Stimulated activated naive CD8-positive, alpha-beta T cell treated with anti-CD3 and anti-CD28 coated beads, Interleukin-15, amount 100 ng/mL, for 72 hours (primary cell): ENCODE data around the gene KRT72.
A peak's percentile ranks its signal among the peaks of the same experiment; 100 is the strongest.

Experiments
- ATAC-seq: fragments of 150-1000 bp; cut with Tn5 transposase; 2 replicates; pipeline ENCODE4 v1.10.0; 2021; ENCODE audit warnings: mild to moderate bottlenecking, moderate library complexity
- DNase-seq, 2 donors: peaks; one replicate each; pipeline ENCODE4 v3.0.0; 2021 to 2022
- H3K27ac Mint-ChIP-seq, 2 donors: one replicate each; pipeline ENCODE4 v1.8.0; 2022; ENCODE audit warnings: mild to moderate bottlenecking in 2 of 2, mixed read lengths in 2 of 2, moderate library complexity in 2 of 2
- H3K27me3 Mint-ChIP-seq: one replicate; pipeline ENCODE4 v1.8.0; 2022; ENCODE audit warnings: mixed read lengths
- H3K4me1 Mint-ChIP-seq: one replicate; pipeline ENCODE4 v1.8.0; 2022; ENCODE audit warnings: mild to moderate bottlenecking, mixed read lengths
- H3K4me3 Mint-ChIP-seq, 2 donors: one replicate each; pipeline ENCODE4 v1.8.0; 2022; ENCODE audit warnings: mild to moderate bottlenecking in 2 of 2, mixed read lengths in 2 of 2, moderate library complexity in 1 of 2
- H3K9me3 Mint-ChIP-seq, 2 donors: one replicate each; pipeline ENCODE4 v1.8.0; 2022; ENCODE audit warnings: mixed read lengths in 2 of 2

Gene KRT72

DNA sequence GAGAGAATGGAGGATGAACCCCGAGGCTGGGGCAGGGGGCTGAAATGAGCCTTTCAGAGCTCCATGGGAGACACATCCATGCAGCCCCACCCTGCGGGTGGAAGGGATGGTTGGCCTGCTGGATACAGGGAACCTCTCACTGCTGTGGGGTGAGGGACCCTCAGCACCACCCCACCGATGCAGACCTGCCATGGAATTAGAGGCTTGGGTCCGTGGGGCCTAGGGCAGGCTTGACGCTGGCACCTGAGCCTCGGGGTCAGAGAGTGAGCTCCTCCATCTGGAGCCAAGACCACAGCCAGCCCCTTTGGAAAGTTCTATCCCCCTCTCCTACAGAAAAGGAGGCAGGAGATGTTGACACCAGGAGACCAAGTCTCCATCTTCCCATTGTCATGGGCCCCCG is 20.2 kb downstream of the KRT72 start:
- ATAC-seq: no peak
- no peaks in the 10 kb centered on the region for H3K27me3 Mint-ChIP-seq

DNA sequence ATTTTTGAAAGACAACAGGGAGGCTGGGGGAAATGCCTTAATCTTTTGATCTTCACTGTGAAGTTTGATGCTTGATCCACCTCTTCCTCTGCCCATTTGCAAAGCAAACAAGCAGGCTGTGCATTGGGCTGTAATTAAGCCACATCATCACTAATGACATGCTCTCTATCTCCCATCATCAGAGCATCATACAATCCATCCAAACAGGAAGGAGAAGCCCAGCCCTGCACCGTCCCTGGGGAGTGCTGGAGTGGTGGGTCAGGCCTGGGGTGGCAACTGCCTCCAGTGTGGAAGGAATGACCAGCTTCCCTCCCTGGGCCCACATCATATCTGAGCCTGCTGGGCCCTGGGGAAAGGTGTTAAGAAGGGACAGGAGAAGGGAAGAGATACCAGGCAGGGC is 20.8 kb downstream of the KRT72 start:
- Mint-ChIP-seq H3K4me1 (peaks cover 19% of the 10 kb centered on the region), H3K9me3 (no peaks in the 10 kb centered on the region), H3K27ac (peak overlapping the region in 1 of 2 donors; percentile 49), H3K27me3 (no peaks in the 10 kb centered on the region), H3K4me3 (no peak overlapping the region)
- DNase-seq: no peak
- no peak for ATAC-seq

More for the DNA sequence above, 20.2 kb downstream of the KRT72 start:
- DNase-seq: no peak
- Mint-ChIP-seq H3K27ac (no peak overlapping the region), H3K9me3 (no peaks in the 10 kb centered on the region), H3K4me3 (no peak overlapping the region), H3K4me1 (peaks cover 23% of the 10 kb centered on the region)

- DNase-seq (no peak), ATAC-seq (no peak)
- Mint-ChIP-seq H3K27me3 (no peaks in the 10 kb centered on the region), H3K4me1 (peaks cover 14% of the 10 kb centered on the region), H3K4me3 (no peak overlapping the region), H3K9me3 (no peaks in the 10 kb centered on the region), H3K27ac (peak overlapping the region in 1 of 2 donors; percentile 87)
Observed at GRCh38 chr12:52579468-52580465, 21.5 kb downstream of the KRT72 start.

DNA sequence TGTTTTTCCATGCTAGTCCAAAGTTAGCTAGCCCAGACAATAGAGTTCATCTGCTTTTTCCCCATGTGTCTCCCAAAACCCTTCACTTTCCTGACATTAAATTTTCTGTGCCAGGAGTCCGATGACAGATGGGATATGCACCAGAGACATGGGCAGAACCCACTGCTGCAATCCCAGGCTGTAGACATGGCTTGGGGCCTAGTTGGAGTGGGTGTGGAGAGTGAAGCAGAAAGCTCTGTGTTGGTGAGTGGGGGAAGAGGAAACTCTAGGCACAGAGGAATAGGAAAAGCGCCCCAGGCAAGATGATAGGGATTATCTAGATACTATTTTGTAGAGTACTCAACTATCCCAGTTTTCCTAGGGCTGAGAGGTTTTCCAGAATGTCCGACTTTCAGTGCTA is 22.8 kb downstream of the KRT72 start:
- ATAC-seq (no peak), DNase-seq (no peak)
- Mint-ChIP-seq H3K27me3 (no peaks in the 10 kb centered on the region), H3K4me1 (peaks cover 14% of the 10 kb centered on the region), H3K27ac (no peak overlapping the region), H3K9me3 (no peaks in the 10 kb centered on the region), H3K4me3 (no peak overlapping the region)

DNA sequence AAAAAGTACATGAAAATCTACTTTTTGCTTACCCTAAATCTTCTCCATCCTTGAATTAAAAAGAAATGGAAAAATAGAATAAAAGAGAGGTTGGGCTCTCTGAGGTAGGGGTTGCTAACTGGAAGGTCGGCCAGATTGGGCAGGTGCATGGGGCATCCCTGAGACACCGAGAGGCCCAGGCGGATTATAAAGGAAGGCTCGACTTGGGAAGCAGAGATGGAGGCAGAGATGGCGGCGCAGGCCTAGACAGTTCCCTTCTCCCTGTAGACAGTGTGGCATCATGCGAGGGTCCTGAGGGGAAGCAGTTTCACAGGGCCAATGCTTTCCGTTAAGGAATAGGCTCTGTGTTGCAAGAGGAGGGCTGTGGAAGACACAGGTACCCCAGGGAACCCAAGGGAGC is 23.9 kb downstream of the KRT72 start:
- H3K27ac Mint-ChIP-seq: no peak overlapping the region
- no peaks in the 10 kb centered on the region for H3K27me3 Mint-ChIP-seq
- H3K9me3 Mint-ChIP-seq: no peaks in the 10 kb centered on the region
- no peak for ATAC-seq
- H3K4me3 Mint-ChIP-seq: no peak overlapping the region
- DNase-seq: no peak
- H3K4me1 Mint-ChIP-seq: peaks cover 6% of the 10 kb centered on the region

- H3K4me1 Mint-ChIP-seq: peaks cover 6% of the 10 kb centered on the region
- DNase-seq: no peak
- H3K4me3 Mint-ChIP-seq: no peak overlapping the region
- H3K27me3 Mint-ChIP-seq: no peaks in the 10 kb centered on the region
- ATAC-seq: no peak
- no peak overlapping the region for H3K27ac Mint-ChIP-seq
- no peaks in the 10 kb centered on the region for H3K9me3 Mint-ChIP-seq
Observed at GRCh38 chr12:52575948-52576347, 25.3 kb downstream of the KRT72 start.

- no peak overlapping the region for H3K27ac Mint-ChIP-seq
- DNase-seq (no peak), ATAC-seq (no peak)
- no peak overlapping the region for H3K4me3 Mint-ChIP-seq
- H3K4me1 Mint-ChIP-seq: peaks cover 1% of the 10 kb centered on the region
- no peaks in the 10 kb centered on the region for H3K9me3 Mint-ChIP-seq
- H3K27me3 Mint-ChIP-seq: no peaks in the 10 kb centered on the region
Observed at GRCh38 chr12:52575256-52575655, 26.0 kb downstream of the KRT72 start.

DNA sequence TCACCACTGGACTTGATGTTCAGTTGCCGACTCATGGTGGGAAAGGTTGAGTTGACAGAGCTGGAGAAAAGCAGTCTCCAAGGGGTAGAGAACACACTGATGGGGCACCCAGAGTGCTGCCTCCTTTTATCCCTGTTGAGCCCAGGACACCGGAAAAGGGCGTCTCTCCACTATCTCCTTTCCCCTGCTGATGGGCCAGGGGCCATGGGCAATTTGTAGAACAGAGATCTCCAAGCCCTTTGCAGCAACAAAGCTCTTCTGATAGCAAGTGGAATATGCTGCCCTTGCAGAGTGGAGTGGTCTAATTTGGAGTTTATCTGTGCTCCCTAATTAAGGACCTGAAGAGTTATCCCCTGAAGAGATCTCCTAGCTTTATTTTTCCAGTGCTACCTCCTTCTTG is 27.5 kb downstream of the KRT72 start, which contains the start of gene KRT74:
Gene KRT74, minus strand, starts transcription at position 101 of the 400 bp plus-strand sequence. Its CDS starts 66 bp downstream, at position 35.
- no peak within 1 kb of the TSS for H3K4me3 Mint-ChIP-seq
- no peaks in the 10 kb centered on the region for H3K27me3 Mint-ChIP-seq
- DNase-seq (no peak), ATAC-seq (no peak)
- H3K4me1 Mint-ChIP-seq: no peaks in the 10 kb centered on the region
- no peaks in the 10 kb centered on the region for H3K9me3 Mint-ChIP-seq
- peak within 1 kb of the TSS; percentile 9 to 33 for H3K27ac Mint-ChIP-seq

- ATAC-seq (no peak), DNase-seq (no peak)
- Mint-ChIP-seq H3K4me3 (no peak overlapping the region), H3K27me3 (no peaks in the 10 kb centered on the region), H3K9me3 (no peaks in the 10 kb centered on the region), H3K27ac (no peak overlapping the region), H3K4me1 (no peaks in the 10 kb centered on the region)
Observed at GRCh38 chr12:52573306-52573705, 28.0 kb downstream of the KRT72 start.

DNA sequence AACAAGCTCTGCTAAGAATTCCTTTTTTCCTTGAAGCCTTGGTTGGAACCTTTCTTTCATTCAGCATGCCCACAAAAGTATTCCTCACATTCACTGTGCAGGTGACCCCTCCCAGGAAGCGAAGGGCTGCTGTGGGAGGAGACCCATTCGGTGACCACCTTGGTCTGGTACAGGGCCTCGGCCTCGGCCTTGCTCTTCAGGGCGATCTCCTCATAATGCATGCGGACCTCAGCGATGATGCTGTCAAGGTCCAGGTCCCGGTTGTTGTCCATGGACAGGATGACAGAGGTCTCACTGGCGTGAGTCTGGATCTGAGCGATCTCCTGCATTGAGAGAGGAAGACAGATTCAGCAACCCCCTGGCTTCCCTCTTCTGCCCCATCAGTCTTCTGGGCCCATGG is 30.8 kb downstream of the KRT72 start:
- H3K9me3 Mint-ChIP-seq: no peaks in the 10 kb centered on the region
- ATAC-seq: no peak
- no peak overlapping the region for H3K27ac Mint-ChIP-seq
- DNase-seq: no peak
- H3K27me3 Mint-ChIP-seq: peaks cover 7% of the 10 kb centered on the region
- H3K4me3 Mint-ChIP-seq: no peak overlapping the region
- H3K4me1 Mint-ChIP-seq: no peaks in the 10 kb centered on the region

DNA sequence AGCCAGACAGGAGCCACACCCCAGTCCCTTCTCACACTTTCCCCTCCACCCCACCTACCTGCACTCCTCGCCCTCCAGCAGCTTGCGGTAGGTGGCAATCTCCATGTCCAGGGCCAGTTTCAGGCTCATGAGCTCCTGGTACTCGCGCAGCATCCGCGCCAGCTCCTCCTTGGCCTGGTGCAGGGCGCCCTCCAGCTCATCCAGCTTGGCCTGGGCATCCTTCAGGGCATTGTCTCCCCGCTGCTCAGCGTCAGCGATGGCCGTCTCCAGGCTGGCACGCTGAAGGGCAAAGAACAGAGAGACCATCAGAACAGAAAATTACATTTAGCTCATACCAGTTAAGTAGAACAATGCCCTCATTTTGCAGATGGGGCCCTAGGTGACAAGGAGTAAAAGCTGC is 33.2 kb downstream of the KRT72 start:
- peaks cover 21% of the 10 kb centered on the region for H3K27me3 Mint-ChIP-seq
- no peak overlapping the region for H3K4me3 Mint-ChIP-seq
- DNase-seq (no peak), ATAC-seq (no peak)
- no peak overlapping the region for H3K27ac Mint-ChIP-seq
- H3K4me1 Mint-ChIP-seq: no peaks in the 10 kb centered on the region
- H3K9me3 Mint-ChIP-seq: no peaks in the 10 kb centered on the region

GRCh38 chr12:52566847-52567291 is 34.4 kb downstream of the KRT72 start:
- Mint-ChIP-seq H3K9me3 (no peaks in the 10 kb centered on the region), H3K27ac (no peak overlapping the region), H3K27me3 (peaks cover 21% of the 10 kb centered on the region), H3K4me3 (no peak overlapping the region), H3K4me1 (no peaks in the 10 kb centered on the region)
- no peak for ATAC-seq
- DNase-seq: no peak

DNA sequence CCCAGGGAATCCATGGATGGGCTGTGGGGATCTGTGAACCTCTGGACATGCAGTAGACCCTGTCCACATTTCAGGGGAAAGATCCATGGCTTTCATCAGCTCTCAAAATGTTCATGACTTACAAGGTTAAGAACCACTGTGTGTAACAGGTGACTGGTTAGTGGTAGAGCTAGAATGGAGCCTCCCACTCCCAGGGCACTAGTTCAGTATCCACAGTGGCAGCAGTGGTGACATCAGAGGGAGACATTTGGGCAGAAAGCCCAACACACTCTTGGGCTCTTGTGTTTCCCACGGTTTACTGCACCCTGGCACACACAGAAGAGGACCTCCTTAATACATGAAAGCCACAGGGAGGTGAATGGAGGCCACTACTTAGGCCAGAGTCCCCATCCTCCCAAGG is 36.7 kb downstream of the KRT72 start:
- no peak overlapping the region for H3K4me3 Mint-ChIP-seq
- H3K27ac Mint-ChIP-seq: no peak overlapping the region
- no peak for DNase-seq
- H3K9me3 Mint-ChIP-seq: no peaks in the 10 kb centered on the region
- no peak for ATAC-seq
- H3K27me3 Mint-ChIP-seq: peaks cover 40% of the 10 kb centered on the region
- H3K4me1 Mint-ChIP-seq: no peaks in the 10 kb centered on the region

DNA sequence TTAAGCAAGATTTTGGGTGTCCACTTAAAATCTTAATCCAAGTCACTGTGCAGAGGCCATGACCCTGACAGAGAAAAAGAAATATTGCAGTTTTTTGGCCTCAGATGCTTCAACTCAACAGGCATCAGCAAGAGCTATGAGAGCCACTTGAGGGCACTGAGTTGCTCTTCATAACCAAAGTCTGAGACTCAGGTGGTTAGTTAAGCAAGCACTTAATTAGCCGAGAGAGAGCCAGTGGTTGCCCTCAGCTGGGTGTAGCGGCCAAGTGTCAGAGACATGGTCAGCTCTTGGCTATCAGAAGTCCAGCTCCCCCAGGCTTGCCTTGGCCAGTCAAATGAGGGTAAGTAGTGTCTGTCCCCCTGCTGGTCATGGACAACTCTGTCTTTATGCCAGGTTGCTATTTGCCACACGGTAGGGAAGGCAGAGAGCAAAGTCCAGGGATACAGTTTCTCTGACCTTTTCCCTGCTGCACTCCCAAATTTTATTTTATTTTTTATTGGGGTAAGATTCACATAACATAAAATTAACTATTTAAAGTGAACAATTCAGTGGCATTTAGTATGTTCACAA is 39.3 kb downstream of the KRT72 start:
- ATAC-seq: no peak
- H3K27ac Mint-ChIP-seq: no peak overlapping the region
- no peak for DNase-seq
- H3K4me3 Mint-ChIP-seq: no peak overlapping the region
- H3K4me1 Mint-ChIP-seq: no peaks in the 10 kb centered on the region
- H3K27me3 Mint-ChIP-seq: peaks cover 60% of the 10 kb centered on the region
- no peaks in the 10 kb centered on the region for H3K9me3 Mint-ChIP-seq

GRCh38 chr12:52559979-52560378 is 41.3 kb downstream of the KRT72 start:
- DNase-seq: no peak
- Mint-ChIP-seq H3K27ac (no peak overlapping the region), H3K4me1 (no peaks in the 10 kb centered on the region), H3K27me3 (peaks cover 50% of the 10 kb centered on the region), H3K9me3 (no peaks in the 10 kb centered on the region), H3K4me3 (no peak overlapping the region)
- no peak for ATAC-seq

GRCh38 chr12:52558781-52559445 is 42.4 kb downstream of the KRT72 start:
- Mint-ChIP-seq H3K4me1 (no peaks in the 10 kb centered on the region), H3K4me3 (no peak overlapping the region), H3K9me3 (no peaks in the 10 kb centered on the region), H3K27me3 (peaks cover 42% of the 10 kb centered on the region), H3K27ac (peak overlapping the region in 1 of 2 donors; percentile 6)
- ATAC-seq (no peak), DNase-seq (no peak)
